ENCODE measurements around the gene NIFK.
A peak's percentile ranks its signal among the peaks of the same experiment; 100 is the strongest.
"Not testable (repeated sequence)": the region's sequence is repeated elsewhere in the genome, so short reads cannot be mapped to it uniquely, and the experiment has no call there.

The NIFK gene

GRCh38 chr2:121694398-121695170, 42.1 kb downstream of the NIFK start:
- DNase-seq = no peak

GRCh38 chr2:121690572-121690971, 46.1 kb downstream of the NIFK start:
- DNase-seq = not testable (repeated sequence)

GRCh38 chr2:121690095-121690494, 46.6 kb downstream of the NIFK start:
- DNase-seq = no peak

GRCh38 chr2:121689356-121689755, 47.3 kb downstream of the NIFK start:
- peak; percentile 45 for DNase-seq

GRCh38 chr2:121688820-121689219, 47.9 kb downstream of the NIFK start:
- DNase-seq = no peak

GRCh38 chr2:121686902-121687301, 49.8 kb downstream of the NIFK start:
- DNase-seq = no peak

GRCh38 chr2:121686218-121686617, 50.5 kb downstream of the NIFK start:
- no peak for DNase-seq

GRCh38 chr2:121682396-121683298, 54.0 kb downstream of the NIFK start:
- no peak for DNase-seq

- DNase-seq = no peak
These were observed 58.8 kb downstream of the NIFK start for GRCh38 chr2:121677855-121678254.
